ENCODE data around the gene ACSBG1. TPM values are rescaled to one million over a fixed set of nuclear protein-coding genes. Genes with fewer than 3 reads are reported as not detected.

The ACSBG1 gene
- polyA plus RNA-seq, 1 experiment, result not detected

- POLR2A ChIA-PET, result interaction anchor here (1.1 kb wide), 1 partner anchor 34 kb away, joined by 4 read pairs; the partner anchor contains the start of gene SKIC8
- peak; percentile 43 for DNase-seq (ENCODE audit: low read depth, low spot score)
- CTCF ChIA-PET, result interaction anchor here (0.6 to 1.5 kb wide), 9 partner anchors 23 to 723 kb away, joined by 3 to 7 read pairs (median 3); no protein-coding TSS in a partner anchor
- H3K4me3 ChIP-seq (ENCODE audit: low read depth, low read length), result no peak overlapping the region
- no peaks in the 10 kb centered on the region; the same call in 1 of the 2 replicates for H3K9me3 ChIP-seq (ENCODE audit: control insufficient read depth, insufficient read depth, low read length)
- no peaks in the 10 kb centered on the region for H3K27me3 ChIP-seq (ENCODE audit: control insufficient read depth, insufficient read depth, low read length)
- no peak for TF ChIP-seq CTCF (IDR thresholded peaks at IDR 0.05; ENCODE audit: low read depth, low read length)
- H3K27ac ChIP-seq (ENCODE audit: low read depth, low read length), result no peak overlapping the region
Measured at GRCh38 chr15:78265752-78266224, 31.4 kb upstream of the ACSBG1 start.

DNA sequence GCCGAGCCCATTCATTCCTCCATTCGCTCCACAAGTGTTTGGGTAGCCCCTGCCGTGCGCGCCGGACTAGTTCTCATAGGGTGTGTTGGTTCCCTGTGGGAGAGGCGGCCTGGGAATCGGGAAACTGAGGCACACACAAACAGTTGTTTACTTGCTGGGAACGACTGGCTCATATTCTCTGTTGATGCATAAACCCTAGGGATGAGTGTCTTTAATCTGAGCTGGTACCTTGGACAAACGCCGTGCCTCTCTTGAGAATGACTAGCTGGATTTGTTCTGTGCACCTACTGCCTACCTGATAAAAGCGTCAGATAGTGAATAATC is 30.7 kb upstream of the ACSBG1 start:
- H3K4me3 ChIP-seq (ENCODE audit: low read depth, low read length), result peak overlapping the region; percentile 44
- CTCF ChIA-PET, result interaction anchor here (0.6 to 1.5 kb wide), 4 partner anchors 23 to 722 kb away, joined by 3 to 7 read pairs (median 4); no protein-coding TSS in a partner anchor
- no peak for TF ChIP-seq CTCF (IDR thresholded peaks at IDR 0.05; ENCODE audit: low read depth, low read length)

GRCh38 chr15:78264304-78265136 is 30.2 kb upstream of the ACSBG1 start, which contains the start of gene DNAJA4:
Gene DNAJA4, plus strand, starts transcription at chr15:78264562. Its CDS starts 202 bp downstream, at chr15:78264764.
- CTCF ChIA-PET, result interaction anchor here (0.8 to 1.5 kb wide), 2 partner anchors 22 to 722 kb away, joined by 3 to 7 read pairs; no protein-coding TSS in a partner anchor
- no peaks in the 10 kb centered on the region for H3K27me3 ChIP-seq (ENCODE audit: control insufficient read depth, insufficient read depth, low read length)
- H3K4me3 ChIP-seq (ENCODE audit: low read depth, low read length), result peak within 1 kb of the TSS; percentile 44
- H3K27ac ChIP-seq (ENCODE audit: low read depth, low read length), result no peak within 1 kb of the TSS
- no peak for TF ChIP-seq CTCF (IDR thresholded peaks at IDR 0.05; ENCODE audit: low read depth, low read length)
- no peak for DNase-seq (ENCODE audit: low read depth, low spot score)
- H3K9me3 ChIP-seq (ENCODE audit: control insufficient read depth, insufficient read depth, low read length), result no peaks in the 10 kb centered on the region; the same call in 1 of the 2 replicates
- POLR2A ChIA-PET, result no interaction called here

More for the DNA sequence above, 30.7 kb upstream of the ACSBG1 start:
- POLR2A ChIA-PET, result no interaction called here
- H3K27ac ChIP-seq (ENCODE audit: low read depth, low read length), result no peak overlapping the region
- no peaks in the 10 kb centered on the region for H3K27me3 ChIP-seq (ENCODE audit: control insufficient read depth, insufficient read depth, low read length)
- DNase-seq (ENCODE audit: low read depth, low spot score), result no peak
- no peaks in the 10 kb centered on the region; the same call in 1 of the 2 replicates for H3K9me3 ChIP-seq (ENCODE audit: control insufficient read depth, insufficient read depth, low read length)

DNA sequence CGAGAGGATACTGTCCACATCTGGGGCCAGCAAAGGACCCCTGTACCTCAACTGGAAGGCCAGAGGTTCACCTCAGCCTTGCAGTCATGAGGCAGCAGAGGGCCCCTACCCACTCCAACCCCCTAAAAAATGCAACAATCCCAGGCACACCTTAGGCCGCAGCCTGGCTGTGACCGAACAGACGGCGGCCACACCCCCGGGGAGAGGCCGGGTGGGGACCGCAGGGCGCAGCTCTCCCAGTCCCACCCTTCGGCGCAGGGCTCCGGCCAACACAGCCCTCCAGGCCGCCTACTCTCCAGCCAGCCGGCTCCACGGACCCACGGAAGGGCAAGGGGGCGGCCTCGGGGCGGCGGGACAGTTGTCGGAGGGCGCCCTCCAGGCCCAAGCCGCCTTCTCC is 29.5 kb upstream of the ACSBG1 start:
- ChIA-PET CTCF (no interaction called here), POLR2A (no interaction called here)
- no peak for DNase-seq (ENCODE audit: low read depth, low spot score)
- no peak for TF ChIP-seq CTCF (IDR thresholded peaks at IDR 0.05; ENCODE audit: low read depth, low read length)
- H3K27ac ChIP-seq (ENCODE audit: low read depth, low read length), result no peak overlapping the region
- H3K27me3 ChIP-seq (ENCODE audit: control insufficient read depth, insufficient read depth, low read length), result no peaks in the 10 kb centered on the region
- no peaks in the 10 kb centered on the region; the same call in 1 of the 2 replicates for H3K9me3 ChIP-seq (ENCODE audit: control insufficient read depth, insufficient read depth, low read length)
- H3K4me3 ChIP-seq (ENCODE audit: low read depth, low read length), result no peak overlapping the region

DNA sequence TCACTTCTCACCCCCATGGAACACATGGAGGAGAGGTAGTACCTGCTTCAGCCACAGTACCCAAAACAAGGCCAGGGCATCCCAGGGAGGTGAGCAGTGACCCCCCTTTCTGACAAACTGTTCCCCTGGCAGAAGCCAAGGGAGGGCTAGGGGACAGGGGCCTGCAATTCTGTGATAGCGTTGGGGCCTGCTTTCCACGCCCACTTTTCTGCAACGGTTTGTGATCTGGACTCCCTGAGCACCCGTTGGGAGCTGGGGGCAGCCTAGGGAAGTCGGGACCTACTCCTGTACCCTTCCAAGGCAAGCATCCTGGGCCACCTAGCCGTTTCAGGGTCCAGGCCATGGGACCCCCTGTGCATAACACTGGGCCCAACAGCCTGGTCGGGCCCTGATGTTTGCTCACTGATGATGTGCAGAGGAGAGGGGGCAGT is 29.0 kb upstream of the ACSBG1 start:
- TF ChIP-seq CTCF (IDR thresholded peaks at IDR 0.05; ENCODE audit: low read depth, low read length), result no peak
- no peak overlapping the region for H3K27ac ChIP-seq (ENCODE audit: low read depth, low read length)
- ChIA-PET CTCF (interaction anchor here (0.6 kb wide), 1 partner anchor 304 kb away, joined by 3 read pairs; no protein-coding TSS in a partner anchor), POLR2A (no interaction called here)
- no peaks in the 10 kb centered on the region; the same call in 1 of the 2 replicates for H3K9me3 ChIP-seq (ENCODE audit: control insufficient read depth, insufficient read depth, low read length)
- no peaks in the 10 kb centered on the region for H3K27me3 ChIP-seq (ENCODE audit: control insufficient read depth, insufficient read depth, low read length)
- DNase-seq (ENCODE audit: low read depth, low spot score), result no peak
- no peak overlapping the region for H3K4me3 ChIP-seq (ENCODE audit: low read depth, low read length)
